Endothelial cell of umbilical vein (primary cell): ENCODE measurements around the gene RTCB. TPM values are rescaled to one million over a fixed set of nuclear protein-coding genes. Genes with fewer than 3 reads are reported as not detected.
A peak's percentile ranks its signal among the peaks of the same experiment; 100 is the strongest.

Experiments used
- BruUV-seq: library from RNA; stranded (reverse); fragments of 400-500 nt; replicated peaks from 2 replicates; lab custom pipeline; 2021; lab: Mats Ljungman, UMichigan
- CTCF ChIA-PET: fragments of 300-600, 350-600 bp; sonication (Branson Sonifier 250); formaldehyde crosslinking; loops from one replicate; lab custom pipeline; 2021; ENCODE audit warnings: antibody characterized with exemption, inconsistent platforms; lab: Charles Lee
- POLR2A ChIA-PET: fragments of 300-600, 350-600 bp; sonication (Branson Sonifier 250); formaldehyde crosslinking; loops from one replicate; lab custom pipeline; 2021; ENCODE audit warnings: antibody characterized with exemption, inconsistent platforms; lab: Charles Lee
- DNase-seq: peaks from one replicate; pipeline ENCODE4 v3.0.0-alpha.2; 2011; ENCODE audit warnings: low read depth, low spot score
- FAIRE-seq: peaks from 2 replicates; lab custom pipeline; 2011; peaks lifted over from hg19 to GRCh38; lab: Jason Lieb, UNC
- H2AFZ ChIP-seq: 2 replicates; pipeline ENCODE4 v1.6.0; 2012; ENCODE audit warnings: low read depth, low read length, control low read depth, inconsistent platforms
- H3K27ac ChIP-seq: 2 replicates; pipeline ENCODE4 v1.5.1; 2011; ENCODE audit warnings: low read depth, mild to moderate bottlenecking, control low read depth, low read length, moderate library complexity; ENCODE audit not compliant: insufficient read depth
- H3K27me3 ChIP-seq, 2 experiments: 2 replicates each; pipeline versions ENCODE4 v1.6.0 to v1.6.1; 2011; ENCODE audit warnings: low read length in 2 of 2, mixed read lengths in 1 of 2; ENCODE audit not compliant: control insufficient read depth in 2 of 2, insufficient read depth in 2 of 2
- H3K36me3 ChIP-seq, 2 experiments: 2 replicates in 1 of 2; 3 replicates in 1 of 2; pipeline ENCODE4 v1.5.1; 2011; ENCODE audit warnings: low read length in 2 of 2, mild to moderate bottlenecking in 1 of 2, moderate library complexity in 1 of 2; ENCODE audit not compliant: control insufficient read depth in 2 of 2, insufficient read depth in 2 of 2; ENCODE audit errors: extremely low read depth in 1 of 2
- H3K4me1 ChIP-seq: 3 replicates; pipeline ENCODE4 v1.5.1; 2011; ENCODE audit warnings: mild to moderate bottlenecking, low read length; ENCODE audit not compliant: control insufficient read depth, insufficient read depth; ENCODE audit errors: extremely low read depth
- H3K4me2 ChIP-seq: 2 replicates; pipeline ENCODE4 v1.6.1; 2011; ENCODE audit warnings: low read length, control low read depth, mixed read lengths; ENCODE audit not compliant: insufficient read depth
- H3K4me3 ChIP-seq, 3 experiments: fragments of 200-600 bp in 1 of 3; sonication (generic), shearing (Covaris generic) in 1 of 3; replicated peaks in 1 of 3; 2 replicates each; pipeline ENCODE4 v1.5.1; 2011 to 2016; ENCODE audit warnings: control low read depth in 3 of 3, low read length in 3 of 3, mild to moderate bottlenecking in 2 of 3, inconsistent platforms in 1 of 3, low read depth in 1 of 3, moderate library complexity in 1 of 3; ENCODE audit not compliant: insufficient read depth in 1 of 3
- H3K79me2 ChIP-seq: 2 replicates; pipeline ENCODE4 v1.6.0; 2012; ENCODE audit warnings: low read length, inconsistent platforms; ENCODE audit not compliant: control insufficient read depth, insufficient read depth
- H3K9ac ChIP-seq: replicated peaks from 2 replicates; pipeline ENCODE3; 2011; ENCODE audit warnings: low read length, control low read depth; ENCODE audit not compliant: insufficient read depth; ENCODE audit errors: extremely low read depth
- H3K9me1 ChIP-seq: replicated peaks from 3 replicates; pipeline ENCODE4 v1.6.0; 2011; ENCODE audit warnings: mild to moderate bottlenecking, low read length; ENCODE audit not compliant: control insufficient read depth, insufficient read depth; ENCODE audit errors: extremely low read depth
- H3K9me3 ChIP-seq: replicated peaks from 2 replicates; pipeline ENCODE4 v1.5.1; 2012; ENCODE audit warnings: low read length, inconsistent platforms; ENCODE audit not compliant: control insufficient read depth, insufficient read depth
- H4K20me1 ChIP-seq: replicated peaks from 2 replicates; pipeline ENCODE3; 2011; ENCODE audit warnings: mild to moderate bottlenecking, low read length; ENCODE audit not compliant: control insufficient read depth, insufficient read depth; ENCODE audit errors: extremely low read depth
- EZH2 ChIP-seq: IDR thresholded peaks from 2 replicates; pipeline ENCODE4 v1.6.1; 2012; ENCODE audit warnings: borderline replicate concordance, low read depth, mild to moderate bottlenecking, moderate library complexity, low read length, inconsistent platforms; ENCODE audit not compliant: severe bottlenecking
- FOS ChIP-seq: IDR thresholded peaks from 2 replicates; pipeline ENCODE4 v1.6.1; 2011; ENCODE audit warnings: mild to moderate bottlenecking, low read length, moderate library complexity, borderline replicate concordance; ENCODE audit not compliant: insufficient read depth
- GATA2 ChIP-seq: IDR thresholded peaks from 2 replicates; pipeline ENCODE4 v1.7.0; 2011; ENCODE audit warnings: low read depth, mild to moderate bottlenecking, moderate library complexity, mixed read lengths, low read length; ENCODE audit not compliant: insufficient read length, insufficient read depth
- JUN ChIP-seq: IDR thresholded peaks from 2 replicates; pipeline ENCODE4 v1.6.1; 2011; ENCODE audit warnings: borderline replicate concordance, low read depth; ENCODE audit not compliant: insufficient read length, insufficient read depth
- MYC ChIP-seq: IDR thresholded peaks from one replicate; pipeline ENCODE4 v1.6.1; 2011; ENCODE audit warnings: mild to moderate bottlenecking, low read depth, low read length
- POLR2AphosphoS5 ChIP-seq: IDR thresholded peaks from 2 replicates; pipeline ENCODE4 v1.6.1; 2012; ENCODE audit warnings: low read depth, mild to moderate bottlenecking, control low read depth, low read length, moderate library complexity; ENCODE audit not compliant: insufficient read depth
- dilution Hi-C: fragments of 300-500 bp; cut with MboI; formaldehyde crosslinking; loops from one replicate; pipeline ENCODE4 v1.15.0; 2019; ENCODE audit warnings: low sequenced_read_pairs; ENCODE audit not compliant: extremely low pct_ligation_motif_present
- intact Hi-C: fragments of 100-400 bp; cut with micrococcal nuclease; formaldehyde crosslinking; loops from one replicate; pipeline ENCODE4 v1.10.0; 2022
- polyA plus RNA-seq, 4 experiments: library from polyadenylated mRNA; depleted of rRNA in 3 of 4; stranded (reverse) in 3 of 4; unstranded in 1 of 4; fragments of >200 nt; gene quantifications; 2 replicates each; pipeline versions ENCODE4 v1.2.1 to v1.2.3, GENCODE V29; 2011 to 2012; ENCODE audit warnings: missing spikeins in 1 of 4
- total RNA-seq: library from RNA; stranded (reverse); gene quantifications from 2 replicates; pipeline ENCODE4 v1.2.3, GENCODE V29; 2021

RTCB gene
- total and polyA plus RNA-seq, 2 donors (not counting 3 experiments of a cell fraction or from before 2014, with no cell fraction given): 98.7 to 100 TPM

GRCh38 chr22:32411402-32411801, 645 bp downstream of the RTCB start:
- H3K36me3 ChIP-seq: peaks cover 11% of the 10 kb centered on the region in 2 experiments
- intact Hi-C loops: no loop called here
- no peaks in the 10 kb centered on the region for H3K9me3 ChIP-seq
- POLR2A ChIA-PET: interaction anchor here (1.2 kb wide), 1 partner anchor 63 kb away, joined by 3 read pairs; the partner anchor contains the start of gene FBXO7
- H3K27me3 ChIP-seq: peaks cover 0 to 2% of the 10 kb centered on the region in 2 experiments
- peak overlapping the region; percentile 96 for H3K9ac ChIP-seq
- peak; percentile 50 for DNase-seq
- H3K79me2 ChIP-seq: peaks cover 41% of the 10 kb centered on the region
- peak overlapping the region; percentile 98 to 100 (median 100) for H3K4me3 ChIP-seq
- TF ChIP-seq MYC: no peak
- no peak for TF ChIP-seq GATA2
- TF ChIP-seq FOS: no peak
- no peak for TF ChIP-seq JUN
- no peak for TF ChIP-seq POLR2AphosphoS5
- peak overlapping the region; percentile 83 for H3K27ac ChIP-seq
- no peaks in the 10 kb centered on the region for H4K20me1 ChIP-seq
- BruUV-seq: no TSS peak
- H2AFZ ChIP-seq: peak overlapping the region; percentile 91
- H3K9me1 ChIP-seq: no peaks in the 10 kb centered on the region
- CTCF ChIA-PET: interaction anchor here (0.7 to 2.6 kb wide), 5 partner anchors 14 to 441 kb away, joined by 3 to 33 read pairs (median 6); partner anchors contain the start of gene FBXO7
- dilution Hi-C loops: no loop called here
- peaks cover 14% of the 10 kb centered on the region for H3K4me1 ChIP-seq
- H3K4me2 ChIP-seq: peak overlapping the region; percentile 97
- no peak for FAIRE-seq

DNA sequence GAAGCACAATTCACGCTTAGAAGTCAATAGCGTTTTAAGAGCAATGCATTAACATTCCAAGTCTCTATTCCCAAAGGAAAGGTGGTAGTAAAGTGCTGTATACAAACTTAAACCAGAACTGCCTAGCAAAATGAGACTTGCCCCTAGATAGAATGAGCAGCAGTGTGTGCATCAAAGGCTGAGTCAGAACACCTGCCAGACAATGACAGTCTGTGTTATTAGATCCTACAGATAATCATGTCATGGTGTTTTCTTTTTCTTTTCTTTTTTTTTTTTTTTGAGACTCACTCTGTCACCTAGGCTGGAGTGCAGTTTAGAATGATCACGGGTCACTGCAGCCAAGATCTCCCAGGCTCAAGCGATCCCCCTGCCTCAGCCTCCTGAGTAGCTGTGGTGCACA, 1.6 kb downstream of the RTCB start:
- Histone ChIP-seq H3K9me3 (no peaks in the 10 kb centered on the region), H3K9ac (no peak overlapping the region), H3K79me2 (peaks cover 41% of the 10 kb centered on the region), H3K27me3 (peaks cover 0 to 1% of the 10 kb centered on the region in 2 experiments), H3K4me1 (peaks cover 14% of the 10 kb centered on the region), H3K4me3 (no peak overlapping the region), H3K27ac (no peak overlapping the region), H2AFZ (no peak overlapping the region), H3K36me3 (peaks cover 15% of the 10 kb centered on the region in 2 experiments), H4K20me1 (no peaks in the 10 kb centered on the region), H3K9me1 (no peaks in the 10 kb centered on the region), H3K4me2 (peak overlapping the region; percentile 33)
- no peak for FAIRE-seq
- ChIA-PET POLR2A (interaction anchor here (1.2 kb wide), 1 partner anchor 64 kb away, joined by 3 read pairs; the partner anchor contains the start of gene FBXO7), CTCF (interaction anchor here (1.5 to 2.6 kb wide), 2 partner anchors 12 to 65 kb away, joined by 4 to 33 read pairs; partner anchors contain the start of gene FBXO7)
- no peak for TF ChIP-seq EZH2
- DNase-seq: no peak
- no TSS peak for BruUV-seq
- dilution Hi-C loops (no loop called here), intact Hi-C loops (no loop called here)
